GM12875 (cell line): Measurements from ENCODE around the gene FBXL12.
"Not testable (repeated sequence)": the region's sequence is repeated elsewhere in the genome, so short reads cannot be mapped to it uniquely, and the experiment has no call there.

Source experiments
- H3K4me3 ChIP-seq: one replicate; pipeline ENCODE4 v1.5.1; 2011; ENCODE audit warnings: low read depth, low read length, control low read depth
- CTCF ChIP-seq: IDR thresholded peaks from 2 replicates; pipeline ENCODE4 v1.5.1; 2011; ENCODE audit warnings: low read depth, mild to moderate bottlenecking, control low read depth, inconsistent platforms, low read length, moderate library complexity, borderline replicate concordance; ENCODE audit not compliant: insufficient read depth

Gene FBXL12

GRCh38 chr19:9792206-9793070 lies 26.4 kb downstream of the FBXL12 start:
- H3K4me3 ChIP-seq: peak overlapping the region; percentile 55
- 0 out of 2 replicates have a peak, but pooled peaks have one; percentile 12 for TF ChIP-seq CTCF

- TF ChIP-seq CTCF: no peak
Measured at GRCh38 chr19:9791552-9792205, 27.2 kb downstream of the FBXL12 start.

GRCh38 chr19:9791073-9791367 lies 27.9 kb downstream of the FBXL12 start:
- H3K4me3 ChIP-seq: not testable (repeated sequence)

More at GRCh38 chr19:9791552-9792205, 27.2 kb downstream of the FBXL12 start:
- H3K4me3 ChIP-seq: peak overlapping the region; percentile 50

GRCh38 chr19:9789579-9789978 lies 29.3 kb downstream of the FBXL12 start:
- H3K4me3 ChIP-seq: not testable (repeated sequence)

GRCh38 chr19:9789066-9789465 lies 29.8 kb downstream of the FBXL12 start:
- TF ChIP-seq CTCF: no peak
- no peak overlapping the region for H3K4me3 ChIP-seq

GRCh38 chr19:9788604-9789003 lies 30.3 kb downstream of the FBXL12 start:
- not testable (repeated sequence) for H3K4me3 ChIP-seq

GRCh38 chr19:9786819-9787218 lies 32.1 kb downstream of the FBXL12 start:
- TF ChIP-seq CTCF: no peak
- no peak overlapping the region for H3K4me3 ChIP-seq

GRCh38 chr19:9786342-9786741 lies 32.5 kb downstream of the FBXL12 start:
- no peak for TF ChIP-seq CTCF

More at GRCh38 chr19:9786342-9786741, 32.5 kb downstream of the FBXL12 start:
- H3K4me3 ChIP-seq: no peak overlapping the region
